HG02588 (cell line): Measurements from ENCODE around the gene LRMDA.

Experiments used
- ATAC-seq: cut with Tn5 transposase; IDR thresholded peaks from one replicate; pipeline ENCODE4 v1.9.1; 2021; ENCODE audit warnings: mild to moderate bottlenecking, moderate library complexity; ENCODE audit not compliant: unreplicated experiment

The LRMDA gene

DNA sequence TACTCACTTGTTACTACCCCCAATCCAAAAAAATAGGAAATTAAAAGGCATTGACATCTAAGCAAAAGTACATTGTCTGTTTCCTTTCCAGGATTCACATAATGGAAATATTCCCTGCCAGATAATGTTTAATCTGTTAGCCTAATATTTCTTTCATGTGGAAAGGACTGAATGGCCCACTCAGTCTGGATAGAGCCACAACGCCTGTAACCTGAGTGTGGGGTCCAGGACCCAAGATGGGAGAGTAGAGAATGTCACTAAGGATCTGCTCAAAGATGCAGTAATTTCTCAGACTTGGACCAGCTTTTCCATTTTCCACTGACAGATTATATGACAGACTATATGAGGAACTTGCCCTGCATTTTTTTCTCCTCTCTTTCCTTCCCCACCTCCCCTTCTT lies 1117.3 kb downstream of the LRMDA start:
- ATAC-seq, result no peak

DNA sequence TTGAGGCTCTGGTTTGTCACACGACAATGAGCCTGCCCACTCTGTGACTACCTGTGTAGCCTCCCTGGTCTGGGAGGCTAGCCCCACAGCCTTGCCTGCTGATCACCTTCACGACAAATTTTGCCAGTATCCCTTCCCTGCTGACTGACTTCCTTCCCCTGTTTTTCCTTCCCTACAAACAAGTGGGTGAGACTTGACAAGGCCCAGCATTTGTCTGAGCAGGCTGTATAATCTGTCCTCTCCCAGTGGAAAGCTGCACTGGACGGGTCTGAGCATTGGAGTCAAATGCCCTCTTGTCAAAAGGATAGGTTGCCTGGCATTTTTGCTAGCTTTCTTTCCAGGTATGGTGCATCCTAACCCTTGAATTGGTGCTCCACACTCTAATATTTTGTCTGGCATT lies 1117.7 kb downstream of the LRMDA start:
- ATAC-seq, result no peak

DNA sequence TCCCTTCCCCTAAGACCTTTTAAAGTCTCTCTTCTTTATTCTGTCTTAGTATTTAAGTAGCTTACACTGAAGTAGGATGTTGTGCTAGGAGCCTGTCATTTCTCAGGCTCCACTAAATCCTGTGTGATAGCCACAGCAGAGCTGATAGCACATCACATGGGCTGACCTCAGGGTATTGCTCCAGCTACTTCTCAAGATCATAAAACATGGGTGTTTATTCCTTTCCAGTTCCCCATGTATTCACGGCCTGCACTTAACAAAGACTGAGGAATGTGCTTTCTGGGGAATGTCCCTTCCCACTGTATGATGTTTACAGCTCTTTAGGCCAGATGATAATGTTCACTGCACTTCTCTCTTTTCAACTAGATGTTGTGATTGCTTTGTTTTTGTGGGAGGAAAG lies 1119.4 kb downstream of the LRMDA start:
- no peak for ATAC-seq

DNA sequence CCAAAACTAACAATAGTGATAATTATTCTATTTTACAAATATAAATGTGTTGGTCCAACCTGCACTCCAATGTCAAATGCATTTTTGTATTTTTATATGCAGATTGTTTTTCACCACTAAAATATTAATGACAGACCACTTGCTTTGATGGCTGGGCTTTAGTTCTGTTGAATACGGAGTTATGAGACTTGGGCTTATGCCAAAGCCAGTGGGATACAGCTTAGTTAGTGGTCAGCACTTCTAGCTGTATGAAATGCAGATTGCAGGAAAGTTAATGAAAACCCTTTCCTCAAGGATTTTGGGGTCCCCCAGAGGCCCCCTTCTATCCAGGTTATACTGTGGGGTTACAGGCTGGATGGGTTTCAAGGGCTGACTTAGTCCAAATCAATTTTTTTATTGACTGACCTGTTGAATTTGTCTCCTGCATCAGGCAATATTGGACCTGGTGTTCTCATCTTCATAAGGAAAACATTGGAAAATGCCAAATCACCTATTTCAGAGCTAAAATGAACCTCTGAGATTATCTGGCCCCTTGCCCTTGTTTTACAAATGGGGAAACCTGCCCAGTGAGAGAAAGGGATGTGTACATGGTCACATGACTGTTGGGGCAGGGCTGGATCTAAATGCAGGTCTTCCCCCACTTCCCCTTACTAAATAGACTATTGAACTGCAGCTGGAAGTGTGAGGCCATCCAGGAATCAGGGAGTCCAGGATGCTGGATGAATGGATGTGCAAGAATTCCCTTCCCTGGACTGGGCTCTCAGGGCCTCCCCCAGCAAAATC lies 1120.9 kb downstream of the LRMDA start:
- no peak for ATAC-seq

DNA sequence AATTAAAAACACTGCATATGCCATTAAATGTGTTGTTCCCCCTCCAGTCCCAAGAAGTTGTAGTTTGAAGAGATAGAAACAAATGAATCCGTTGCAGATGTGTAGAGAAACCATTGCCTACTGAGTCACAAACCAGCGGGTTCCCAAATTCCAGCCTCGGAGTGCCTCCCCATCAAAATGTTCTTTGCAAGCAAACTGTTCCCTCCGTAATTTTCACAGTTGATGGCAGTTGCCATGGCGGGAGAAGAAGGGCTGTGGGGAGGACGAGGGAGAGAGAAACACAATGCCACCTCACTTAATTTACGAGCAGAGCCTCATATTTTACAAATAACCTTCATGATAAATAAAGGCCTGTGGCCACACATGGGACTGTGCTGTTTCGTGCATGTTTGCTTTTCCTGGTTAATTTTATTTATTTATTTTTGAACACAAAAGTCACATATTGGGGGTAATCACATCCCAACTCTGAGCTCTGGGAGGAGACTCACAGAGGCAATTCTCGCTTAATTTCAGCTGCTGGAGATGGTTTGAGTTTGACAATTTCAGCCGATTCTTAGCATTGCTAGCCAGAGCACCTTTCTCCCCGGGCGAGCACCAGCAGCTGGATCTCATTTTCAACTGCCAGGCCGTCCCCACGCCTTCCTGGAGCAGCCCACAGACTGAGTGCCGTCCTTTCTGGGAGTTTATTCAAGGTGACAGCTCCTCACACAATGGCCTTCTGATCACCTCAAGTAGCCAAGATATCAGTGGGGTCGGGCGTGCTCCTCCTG lies 1122.0 kb downstream of the LRMDA start:
- no peak for ATAC-seq

DNA sequence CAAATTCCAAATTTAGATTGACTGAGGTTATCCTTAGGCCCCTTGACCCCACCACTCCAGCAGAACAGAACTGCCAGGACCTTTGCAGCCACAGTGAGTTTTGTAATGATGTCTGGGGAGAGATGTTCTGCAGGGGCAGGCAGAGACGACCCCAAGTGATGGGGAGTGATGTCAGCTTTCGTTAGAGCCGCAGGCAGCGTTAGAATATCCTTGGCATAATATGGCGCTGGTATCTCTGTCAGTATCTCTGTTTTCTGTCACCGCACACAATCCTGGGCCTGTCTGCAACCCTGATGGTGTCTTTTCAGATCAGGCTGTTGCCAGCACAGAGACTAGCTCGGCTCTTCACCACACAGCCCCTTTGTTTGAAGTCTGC lies 1122.6 kb downstream of the LRMDA start:
- no peak for ATAC-seq

DNA sequence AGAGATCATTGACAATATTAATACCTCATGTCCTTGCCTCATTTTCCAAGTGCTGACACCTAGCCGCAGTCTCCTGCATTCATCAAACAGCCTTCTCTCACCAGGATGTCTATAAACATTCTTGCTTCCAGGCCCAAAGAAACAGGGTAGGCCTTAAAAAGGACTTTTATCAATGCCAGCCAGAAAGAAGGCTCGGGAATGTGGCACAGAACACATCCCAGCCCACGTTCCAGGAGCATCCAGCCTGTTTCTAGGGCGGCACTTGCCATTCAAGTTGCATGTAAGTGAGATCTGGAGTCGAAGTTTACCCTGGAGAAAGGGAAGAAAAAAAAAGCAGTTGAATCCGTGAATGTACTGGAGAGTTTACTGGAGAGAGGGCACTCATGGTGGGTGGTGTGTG lies 1123.1 kb downstream of the LRMDA start:
- ATAC-seq, result no peak

DNA sequence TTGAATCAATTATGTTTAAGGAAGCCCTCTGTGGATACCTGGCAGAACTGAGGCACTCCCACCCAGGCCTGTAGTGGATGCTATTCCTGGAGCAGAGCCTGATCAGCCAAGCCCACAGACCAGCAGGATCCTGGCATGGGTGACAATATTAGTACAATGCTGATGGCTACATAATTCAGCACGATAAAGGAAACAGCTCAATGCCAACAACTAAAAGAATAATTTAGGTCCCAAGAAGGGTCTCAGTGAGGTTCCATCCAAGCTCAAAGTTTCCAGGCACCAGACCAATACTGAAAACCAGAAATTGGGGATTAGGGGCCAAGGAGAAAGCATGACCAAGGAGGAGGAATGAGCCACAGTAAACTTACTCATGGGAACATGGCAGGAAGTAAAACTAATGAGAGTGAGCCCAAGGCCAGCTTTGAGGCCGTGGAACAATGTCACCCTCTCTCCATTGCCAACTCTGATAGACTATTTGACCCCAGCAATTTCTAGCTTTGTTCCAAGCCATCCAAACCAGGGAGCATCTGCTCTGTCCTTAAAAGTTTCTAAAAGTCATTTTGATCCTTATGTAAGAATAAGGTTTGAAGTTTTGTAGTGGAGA lies 1123.7 kb downstream of the LRMDA start:
- no peak for ATAC-seq

DNA sequence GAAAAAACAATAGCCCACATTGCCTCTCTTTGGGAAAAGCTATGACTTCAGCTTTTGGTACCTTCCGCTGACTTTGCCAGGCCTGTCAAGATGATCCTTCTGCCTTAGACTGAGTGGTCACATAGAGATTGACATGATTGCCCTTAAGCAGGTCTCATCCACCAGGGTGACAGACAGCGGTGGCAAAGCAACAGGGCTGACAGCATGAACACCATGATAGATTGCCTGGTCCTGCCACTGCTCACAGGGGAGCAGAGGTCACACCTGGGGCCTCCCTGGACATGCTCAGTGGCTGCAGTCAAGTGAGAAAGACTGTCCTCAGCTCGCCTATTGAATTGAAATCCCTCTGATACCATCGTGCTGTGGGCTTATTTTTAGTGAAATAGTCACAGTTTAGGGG lies 1125.9 kb downstream of the LRMDA start:
- no peak for ATAC-seq

DNA sequence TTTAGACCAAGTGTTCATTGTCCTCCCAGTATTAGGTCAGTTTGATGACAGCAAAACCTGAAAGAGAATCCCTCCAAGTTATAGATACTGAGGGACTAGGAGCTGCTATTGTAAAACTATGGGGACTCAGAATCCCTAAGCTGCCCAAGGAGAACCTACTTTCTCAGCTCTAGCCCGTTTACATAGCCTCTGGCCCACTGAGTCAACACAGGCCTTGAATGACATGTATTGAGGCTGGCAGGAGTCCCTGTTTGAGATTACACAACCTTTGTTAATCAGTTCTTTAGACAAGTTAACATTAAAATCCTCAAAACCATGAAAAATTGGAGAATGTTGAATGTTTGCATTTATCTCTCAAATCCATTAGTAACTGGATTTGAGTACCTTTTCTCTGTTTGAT lies 1127.2 kb downstream of the LRMDA start:
- no peak for ATAC-seq

DNA sequence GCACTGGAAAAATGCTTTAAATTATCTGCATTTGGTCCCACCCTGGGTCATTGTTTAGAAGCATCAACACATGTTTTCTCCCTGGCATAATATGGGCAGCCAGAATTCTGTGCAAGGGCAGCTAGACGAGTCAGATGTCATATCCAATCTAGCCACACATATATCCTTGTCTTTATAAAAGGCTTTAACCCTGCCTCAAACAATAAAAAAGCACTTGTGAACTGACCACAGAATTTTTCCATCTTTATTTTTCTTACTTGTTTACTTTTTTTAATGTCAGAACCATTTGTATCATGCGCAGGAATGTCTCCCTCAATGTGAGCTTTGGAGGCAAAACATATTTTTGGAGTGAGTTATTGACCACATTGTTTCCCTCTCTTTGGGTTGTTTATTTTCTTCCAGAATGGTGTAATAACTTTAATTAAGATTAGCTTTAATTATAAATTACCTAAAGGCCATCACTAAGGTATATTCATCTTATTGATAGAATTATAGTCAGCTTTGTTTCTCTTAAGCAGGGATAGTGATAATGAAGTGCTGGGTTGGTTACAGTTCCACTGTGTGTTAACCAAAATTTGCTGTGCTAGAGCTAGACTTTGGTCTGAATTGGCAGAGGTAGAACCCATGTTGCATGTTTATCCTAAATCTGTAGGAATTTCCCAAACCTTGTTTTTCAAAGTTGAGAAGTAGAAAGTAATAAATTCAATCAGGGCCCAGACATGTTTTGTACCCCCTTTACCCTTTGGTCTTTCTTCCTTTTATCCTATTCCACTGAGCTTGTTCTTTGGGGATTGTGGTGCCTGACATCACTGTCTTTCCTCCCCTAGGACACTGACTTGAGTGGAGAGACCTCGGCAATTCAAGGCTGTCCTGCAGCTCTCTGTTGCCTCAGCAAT lies 1127.8 kb downstream of the LRMDA start:
- no peak for ATAC-seq

DNA sequence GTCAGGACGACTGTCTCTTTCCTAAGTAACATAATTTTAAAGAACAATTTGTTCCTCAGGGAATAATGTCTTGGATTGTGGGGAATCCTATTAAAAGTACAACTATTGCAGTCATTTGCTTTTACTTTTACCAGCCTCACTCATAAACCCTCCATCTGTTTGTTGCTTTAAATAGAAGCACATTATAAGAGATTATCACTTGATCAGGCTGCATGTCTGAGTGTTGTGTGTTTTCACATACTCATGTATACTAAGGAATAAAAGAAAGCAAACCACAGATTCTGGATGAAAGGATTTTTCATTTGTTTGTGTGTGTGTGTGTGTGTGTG lies 1128.4 kb downstream of the LRMDA start:
- no peak for ATAC-seq

DNA sequence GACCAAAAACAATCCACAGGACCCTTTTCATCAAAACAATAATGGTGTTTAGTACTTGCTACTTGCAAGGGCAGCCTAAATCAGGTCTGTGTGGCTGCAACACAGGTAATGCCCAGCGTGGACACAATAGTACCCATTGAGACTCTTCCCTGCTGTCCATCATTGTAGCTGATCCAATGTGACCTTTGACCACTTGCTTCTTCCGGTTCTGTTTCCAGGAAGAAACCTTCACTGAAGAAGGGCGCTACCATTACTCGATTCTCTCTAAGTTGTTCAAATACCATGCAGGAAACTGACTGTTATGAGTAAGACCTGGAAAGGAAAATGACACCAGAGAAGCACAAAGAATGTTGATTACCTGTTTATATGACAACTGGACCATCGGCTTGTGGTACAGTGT lies 1128.9 kb downstream of the LRMDA start:
- no peak for ATAC-seq

DNA sequence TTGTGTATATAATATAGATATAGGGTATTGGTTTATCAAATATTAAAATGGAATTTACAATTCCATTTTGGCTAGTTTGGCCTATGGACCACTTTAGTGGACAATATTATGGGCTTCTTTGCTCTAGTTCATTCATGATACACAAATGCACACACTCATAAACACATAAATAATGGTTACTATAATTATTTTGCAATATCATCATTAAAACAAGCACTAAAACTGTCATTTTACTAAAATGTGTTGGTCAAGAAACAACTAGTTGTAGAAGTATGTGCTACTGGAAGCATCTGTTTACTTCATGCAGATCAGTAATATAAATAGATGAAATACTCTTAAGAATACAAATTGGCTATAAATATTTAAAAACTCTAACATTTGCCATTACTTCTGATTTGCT lies 1131.9 kb downstream of the LRMDA start:
- ATAC-seq, result no peak

DNA sequence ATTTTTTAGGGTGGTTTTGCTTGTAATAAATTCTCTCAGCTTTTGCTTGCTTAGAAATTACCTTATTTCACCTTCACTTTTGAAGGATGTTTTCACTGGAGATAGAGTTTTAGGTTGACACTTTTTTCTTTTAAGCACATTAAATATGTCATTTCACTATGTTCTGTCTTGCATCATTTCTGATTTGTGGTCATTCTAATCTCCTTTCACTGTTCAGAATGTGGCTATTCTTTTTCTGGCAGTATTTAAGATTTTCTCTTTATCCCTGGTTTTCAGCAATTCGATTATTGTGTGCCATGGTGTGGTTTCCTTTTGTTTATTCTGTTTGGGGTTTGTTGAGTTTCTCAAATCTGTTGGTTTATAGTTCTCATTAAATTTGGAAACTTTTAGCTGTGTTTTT lies 1140.6 kb downstream of the LRMDA start:
- no peak for ATAC-seq

DNA sequence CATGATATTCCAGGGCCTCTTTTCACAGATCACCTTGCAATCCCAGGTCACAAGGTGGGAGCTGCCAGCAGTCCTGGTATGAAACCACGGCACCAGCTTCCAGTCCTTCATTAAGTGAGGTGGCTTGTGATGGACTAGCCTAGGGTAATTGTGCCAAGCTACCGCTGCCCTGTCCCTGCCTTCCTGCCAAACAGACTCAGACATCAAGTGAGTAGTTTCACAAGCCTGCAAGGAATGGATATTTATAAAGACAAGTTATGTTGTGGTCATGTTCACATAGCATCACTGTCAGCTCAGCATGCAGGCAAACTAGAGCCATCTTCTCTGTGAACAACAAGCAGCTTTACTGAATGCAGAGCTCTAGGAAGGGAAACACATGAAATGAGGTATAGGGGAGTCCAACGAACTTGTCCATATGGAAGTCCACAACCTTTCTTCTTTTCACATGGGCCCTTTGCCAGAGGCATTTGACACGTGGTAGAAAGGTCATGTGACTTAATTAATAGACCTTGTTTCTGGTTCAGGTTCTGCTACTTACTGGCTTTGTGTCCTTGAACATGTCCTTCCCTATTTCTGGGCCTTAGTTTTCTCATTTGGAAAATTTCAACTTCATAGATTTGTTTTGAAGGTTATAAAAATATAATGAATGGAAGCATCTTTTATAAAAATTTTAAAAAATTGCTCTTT lies 1145.0 kb downstream of the LRMDA start:
- no peak for ATAC-seq

DNA sequence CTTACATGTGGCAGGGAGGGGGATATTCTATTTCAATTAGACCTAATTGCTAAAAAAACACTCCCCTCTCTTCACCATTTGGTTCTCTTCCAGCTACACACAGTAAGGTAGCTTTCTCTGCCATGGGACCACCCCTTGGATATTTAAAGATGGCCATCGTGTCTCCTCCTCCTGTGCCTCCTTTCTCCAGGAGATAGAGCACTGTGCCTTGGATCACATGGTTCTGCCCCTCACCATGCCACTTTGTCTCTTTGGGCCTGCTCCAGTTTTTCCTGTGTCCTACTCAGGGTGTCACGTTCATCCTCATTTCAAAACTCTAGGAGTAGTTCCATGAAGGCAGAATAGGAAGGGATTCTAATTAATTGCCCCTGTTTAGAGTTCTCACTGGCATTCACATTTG lies 1146.0 kb downstream of the LRMDA start:
- no peak for ATAC-seq

DNA sequence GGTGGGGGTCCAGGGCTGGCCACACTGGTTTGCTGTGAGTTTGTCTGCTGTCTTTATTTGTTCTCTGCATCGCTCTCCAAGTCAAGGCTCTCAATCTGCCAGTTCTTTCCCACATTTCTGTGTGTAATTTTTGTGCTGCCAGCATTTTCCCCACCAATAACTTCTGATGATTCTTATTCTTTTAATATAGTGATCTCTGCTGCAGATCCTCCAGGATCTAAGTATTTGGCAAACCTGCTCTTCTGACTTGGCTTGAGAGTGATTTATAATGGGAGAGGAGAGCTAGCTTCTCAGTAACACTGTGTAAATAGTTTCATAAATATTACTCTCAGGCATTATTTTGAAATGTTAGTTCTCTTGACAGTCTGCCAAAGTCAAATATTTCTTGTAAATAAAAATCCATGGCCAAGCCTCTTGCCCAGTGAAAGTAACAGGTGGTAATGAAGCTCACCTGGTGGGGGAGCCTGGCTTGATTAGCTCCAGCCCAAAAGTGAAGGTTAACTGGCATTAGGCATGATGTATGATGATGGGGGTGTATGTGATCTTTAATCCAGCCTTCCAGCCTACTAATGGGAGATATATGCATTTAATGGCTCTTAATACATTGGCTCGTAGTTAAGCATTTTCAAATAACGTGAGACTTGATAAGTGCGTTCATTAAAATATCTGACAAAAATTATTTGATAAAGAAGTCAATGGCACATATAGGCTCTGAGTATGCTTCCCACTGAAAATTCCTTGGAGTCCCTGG lies 1150.3 kb downstream of the LRMDA start:
- no peak for ATAC-seq

DNA sequence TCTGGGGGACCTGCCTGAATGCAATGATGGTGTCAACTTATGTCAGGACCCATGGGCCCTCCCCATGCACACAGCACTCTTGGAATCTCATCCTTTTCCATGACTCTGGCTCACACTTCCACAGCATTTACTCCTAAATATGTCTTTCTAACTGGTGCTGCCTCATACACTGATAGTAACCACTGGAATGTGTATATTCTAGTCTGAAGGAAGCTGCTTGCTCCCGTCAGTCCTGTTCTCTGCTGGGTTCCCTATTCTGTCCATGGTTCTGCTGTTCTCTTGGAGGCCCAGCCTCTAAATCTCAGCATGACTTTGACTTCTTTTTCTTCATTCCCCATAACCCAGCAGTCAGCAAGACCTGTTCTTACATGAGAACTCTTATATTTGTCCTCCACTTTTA lies 1151.1 kb downstream of the LRMDA start:
- no peak for ATAC-seq

DNA sequence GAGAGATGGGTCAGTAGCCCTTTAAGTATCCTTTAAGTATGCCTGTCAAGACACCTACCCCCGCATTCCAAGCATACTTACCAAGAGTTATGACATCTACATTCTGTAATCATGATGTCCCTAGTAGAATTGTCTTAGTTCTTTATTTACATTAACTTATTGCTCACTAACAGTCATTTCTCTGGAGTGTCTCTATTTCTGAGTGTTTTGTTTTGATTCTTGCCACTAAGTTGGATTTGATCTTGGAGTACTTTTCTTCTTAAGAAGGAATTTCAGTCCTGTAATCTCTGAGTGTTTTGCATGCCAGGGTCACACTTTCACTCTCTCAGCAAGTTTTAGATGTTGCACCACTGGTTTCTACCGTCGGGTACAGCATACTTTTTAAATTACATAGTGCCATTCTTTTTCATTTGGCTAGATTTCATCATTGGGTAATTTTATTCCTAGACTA lies 1152.3 kb downstream of the LRMDA start:
- ATAC-seq, result no peak
